Urothelium cell line (cell line): ENCODE results near the gene NCOA4.
"Not testable (repeated sequence)": the region's sequence is repeated elsewhere in the genome, so short reads cannot be mapped to it uniquely, and the experiment has no call there.

Source experiments
- DNase-seq: peaks from one replicate; pipeline ENCODE4 v3.0.0; 2011; ENCODE audit warnings: low spot score, mixed read lengths
- FAIRE-seq: peaks from 2 replicates; lab custom pipeline; 2011; peaks lifted over from hg19 to GRCh38; lab: Jason Lieb, UNC

The NCOA4 gene

GRCh38 chr10:45985590-45985989 is 44.8 kb downstream of the NCOA4 start:
- not testable (repeated sequence) for DNase-seq

GRCh38 chr10:45984473-45984872 is 46.0 kb downstream of the NCOA4 start:
- DNase-seq, FAIRE-seq: not testable (repeated sequence)

More at GRCh38 chr10:45985590-45985989, 44.8 kb downstream of the NCOA4 start:
- FAIRE-seq = not testable (repeated sequence)

DNA sequence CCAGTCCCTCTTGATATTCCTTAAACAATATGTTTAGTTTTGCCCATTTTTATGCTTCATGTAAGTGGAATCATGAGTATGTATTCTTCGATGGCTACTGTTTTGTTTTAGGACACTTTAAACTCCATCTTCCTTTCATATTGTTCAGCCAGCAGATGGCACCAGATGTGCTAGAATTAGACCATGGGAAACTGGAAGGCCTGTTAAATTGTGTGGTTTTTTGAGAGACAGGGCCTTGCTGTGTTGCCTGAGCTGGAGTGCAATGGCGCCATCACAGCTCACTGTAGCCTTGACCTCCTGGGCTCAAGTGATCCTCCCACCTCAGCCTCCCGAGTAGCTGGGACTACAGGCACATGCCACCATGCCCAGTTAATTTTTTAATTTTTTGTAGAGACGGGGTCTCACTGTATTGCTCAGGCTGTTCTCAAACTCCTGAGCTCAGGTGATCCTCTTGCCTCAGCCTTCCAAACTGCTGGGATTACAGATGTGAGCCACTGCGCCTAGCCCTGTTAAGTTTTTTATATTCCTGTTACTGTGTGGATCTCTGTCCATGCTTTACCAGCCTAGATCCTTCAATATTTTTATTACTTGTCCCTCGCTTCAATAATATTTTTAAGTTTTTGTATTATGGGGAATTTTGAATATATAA is 46.8 kb downstream of the NCOA4 start:
- not testable (repeated sequence) for FAIRE-seq, DNase-seq

DNA sequence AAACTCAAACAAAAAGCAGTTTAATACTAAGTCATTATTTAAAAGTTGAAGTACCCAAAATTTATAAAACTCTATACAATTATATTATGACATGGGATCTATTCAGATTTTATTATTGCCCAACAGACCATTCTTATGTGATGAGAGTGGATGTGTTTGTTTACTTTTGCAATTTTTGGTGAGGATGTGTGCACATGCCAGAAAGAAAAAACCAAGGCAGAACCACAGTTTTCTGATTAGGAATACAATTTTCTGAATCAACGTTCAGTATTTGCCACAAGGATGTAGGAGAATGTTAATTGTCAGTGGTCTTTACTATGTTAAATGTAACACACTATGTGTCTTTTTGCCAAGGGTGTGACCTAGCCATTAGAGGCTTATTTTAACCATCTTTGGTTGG is 49.1 kb downstream of the NCOA4 start:
- DNase-seq, FAIRE-seq: not testable (repeated sequence)

GRCh38 chr10:45978554-45978953 is 51.9 kb downstream of the NCOA4 start:
- FAIRE-seq, DNase-seq: not testable (repeated sequence)

GRCh38 chr10:45974041-45974440 is 56.4 kb downstream of the NCOA4 start:
- not testable (repeated sequence) for FAIRE-seq, DNase-seq

DNA sequence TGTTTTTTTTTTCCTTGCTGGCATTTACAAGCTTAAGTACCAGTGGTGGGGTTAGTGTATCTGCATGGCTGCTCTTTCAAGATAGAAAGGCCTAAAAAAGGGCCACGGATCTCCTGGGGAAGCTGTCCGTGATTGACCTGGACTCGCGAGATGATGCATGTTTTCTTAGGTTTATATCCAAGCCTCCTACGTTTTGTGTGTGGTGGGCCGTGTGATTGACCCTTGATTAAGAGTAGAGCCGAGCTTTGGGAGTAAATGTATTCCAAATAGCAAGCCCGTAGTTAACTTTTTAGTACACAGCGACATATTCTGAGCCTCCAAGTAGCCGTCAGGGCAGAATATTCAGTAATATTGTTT is 57.6 kb downstream of the NCOA4 start:
- FAIRE-seq, DNase-seq: not testable (repeated sequence)

DNA sequence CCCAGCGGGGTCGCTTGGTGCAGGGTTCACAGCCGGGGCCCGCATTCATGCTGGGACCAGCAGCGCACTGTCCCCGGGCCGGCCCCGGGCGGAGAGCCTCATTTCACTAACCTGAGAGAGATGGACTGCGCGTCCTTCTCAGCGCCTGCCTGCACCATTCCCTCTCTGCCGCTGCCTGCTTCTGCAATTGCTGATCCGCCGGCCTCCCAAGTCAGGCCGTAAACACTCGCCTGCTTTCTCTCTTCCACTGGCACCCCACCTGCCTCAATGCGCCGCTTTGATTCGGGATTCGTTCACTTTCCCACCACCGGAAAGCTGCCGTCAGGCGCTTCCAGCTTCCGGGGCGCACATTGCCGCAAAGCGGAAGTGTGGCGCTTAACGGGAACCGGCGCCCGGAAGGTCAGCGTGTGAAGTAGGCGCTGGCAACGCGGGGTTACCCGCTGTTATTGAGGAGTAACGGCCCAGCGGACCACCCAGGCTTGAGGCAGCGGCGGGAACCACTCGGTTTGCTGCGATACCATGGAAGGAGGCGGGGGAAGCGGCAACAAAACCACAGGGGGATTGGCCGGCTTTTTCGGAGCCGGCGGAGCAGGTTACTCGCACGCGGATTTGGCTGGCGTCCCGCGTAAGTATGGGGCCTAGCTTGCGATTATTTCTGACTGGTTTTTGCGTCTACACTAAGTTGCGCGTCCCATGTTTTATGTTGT is 58.2 kb downstream of the NCOA4 start, which contains the start of gene TIMM23:
Gene TIMM23, plus strand, starts transcription at position 384 of the 707 bp plus-strand sequence. Its CDS starts 136 bp downstream, at position 520.
- DNase-seq = peak; percentile 56
- FAIRE-seq = not testable (repeated sequence)

DNA sequence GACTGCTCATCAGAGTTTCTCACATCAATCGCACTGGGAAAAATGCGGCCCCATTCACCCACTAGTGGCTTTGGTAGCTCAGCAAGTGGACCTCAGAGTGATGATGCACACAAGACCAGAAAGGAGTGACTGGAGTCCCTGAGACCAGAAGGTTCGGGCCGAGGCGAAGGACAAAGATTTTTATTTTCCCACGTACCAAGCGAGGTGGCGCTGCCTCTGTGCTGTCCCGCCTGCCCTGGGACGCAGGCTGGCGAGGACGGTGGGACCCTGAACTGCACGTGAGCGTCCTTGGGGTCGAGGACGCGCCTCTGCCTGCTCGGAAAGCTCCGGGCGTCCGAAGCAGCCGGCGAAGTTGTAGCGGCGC is 58.7 kb downstream of the NCOA4 start:
- FAIRE-seq = not testable (repeated sequence)
- DNase-seq = peak; percentile 2

- DNase-seq, FAIRE-seq: not testable (repeated sequence)
These were observed 59.4 kb downstream of the NCOA4 start for GRCh38 chr10:45971019-45971418.

GRCh38 chr10:45962686-45963452 is 67.6 kb downstream of the NCOA4 start:
- not testable (repeated sequence) for FAIRE-seq, DNase-seq

- not testable (repeated sequence) for DNase-seq, FAIRE-seq
These were observed 72.5 kb downstream of the NCOA4 start for GRCh38 chr10:45957928-45958327.

- not testable (repeated sequence) for FAIRE-seq, DNase-seq
These were observed 73.8 kb downstream of the NCOA4 start for GRCh38 chr10:45956634-45957033.
